Peyer's patch (tissue), 4 donors: ENCODE results near the gene NRG3. TPM values are rescaled to one million over a fixed set of nuclear protein-coding genes. Genes with fewer than 3 reads are reported as not detected.

Experiments
- DNase-seq, 3 donors: peaks; one replicate each; pipeline ENCODE4 v3.0.0-alpha.2; 2017 to 2019
- H3K27ac ChIP-seq, 4 donors: fragments of 200-600 bp; sonication (generic); one replicate each; pipeline ENCODE4 v1.5.1; 2016 to 2019
- H3K27me3 ChIP-seq, 2 donors: fragments of 200-600 bp; sonication (generic); one replicate each; pipeline ENCODE4 v1.5.1; 2019
- H3K36me3 ChIP-seq, 3 donors: fragments of 200-600 bp; sonication (generic); one replicate each; pipeline ENCODE4 v1.5.1; 2016 to 2019
- H3K4me1 ChIP-seq, 4 donors: fragments of 200-600 bp; sonication (generic); one replicate each; pipeline ENCODE4 v1.5.1; 2016 to 2019
- H3K4me3 ChIP-seq, 4 donors: fragments of 200-600 bp; sonication (generic); 1 replicate in 3 of 4; 2 replicates in 1 of 4; pipeline ENCODE4 v1.5.1; 2016 to 2019; ENCODE audit warnings: mild to moderate bottlenecking in 1 of 4
- H3K9me3 ChIP-seq, 4 donors: fragments of 200-600 bp; sonication (generic); one replicate each; pipeline ENCODE4 v1.5.1; 2016 to 2019; ENCODE audit warnings: mild to moderate bottlenecking in 1 of 4
- POLR2A ChIP-seq, 2 donors: fragments of 450-650 bp; IDR thresholded peaks; one replicate each; pipeline ENCODE4 v1.5.1; 2017; ENCODE audit warnings: antibody characterized with exemption in 2 of 2, mild to moderate bottlenecking in 2 of 2, moderate library complexity in 2 of 2
- total RNA-seq, 4 donors: library from RNA; depleted of rRNA; stranded (reverse); fragments of >200 nt; gene quantifications; one replicate each; pipeline ENCODE4 v1.1.0, GENCODE V29; 2016
- TF ChIP-seq, protein P1 (sequence below), 6 experiments: fragments of 450-650 bp in 4 of 6; fragments of 200-600 bp in 2 of 6; sonication (generic) in 1 of 6; IDR thresholded peaks; one replicate each; pipeline ENCODE4 v1.5.1; 2017 to 2019; ENCODE audit warnings: antibody characterized with exemption in 6 of 6, mild to moderate bottlenecking in 3 of 6, moderate library complexity in 1 of 6

NRG3 gene
- total RNA-seq, 4 donors from 2014 or later: not detected

DNA sequence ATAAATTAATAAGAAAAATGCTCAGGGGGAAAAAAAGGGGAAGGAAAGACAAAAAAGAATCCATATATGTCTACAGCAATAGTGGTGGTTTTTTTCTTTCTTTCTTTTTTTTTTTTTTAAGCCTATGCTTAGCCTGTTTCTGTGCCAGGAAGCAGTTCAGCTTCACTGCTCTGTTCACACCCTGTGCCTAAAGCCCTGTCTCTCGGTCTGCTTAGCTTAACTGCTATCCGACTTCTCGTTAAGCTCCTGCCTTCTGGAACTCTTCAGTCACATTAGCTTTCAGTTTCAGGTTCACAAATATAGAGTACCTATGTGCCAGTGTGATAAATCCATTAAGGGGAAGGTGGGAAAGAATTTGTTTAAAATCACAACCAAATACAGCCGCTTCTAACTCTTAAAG is 26.5 kb upstream of the NRG3 start:
- H3K27ac ChIP-seq: no peak overlapping the region
- no peak for TF ChIP-seq POLR2A (IDR thresholded peaks at IDR 0.05)
- TF ChIP-seq, protein P1, sequence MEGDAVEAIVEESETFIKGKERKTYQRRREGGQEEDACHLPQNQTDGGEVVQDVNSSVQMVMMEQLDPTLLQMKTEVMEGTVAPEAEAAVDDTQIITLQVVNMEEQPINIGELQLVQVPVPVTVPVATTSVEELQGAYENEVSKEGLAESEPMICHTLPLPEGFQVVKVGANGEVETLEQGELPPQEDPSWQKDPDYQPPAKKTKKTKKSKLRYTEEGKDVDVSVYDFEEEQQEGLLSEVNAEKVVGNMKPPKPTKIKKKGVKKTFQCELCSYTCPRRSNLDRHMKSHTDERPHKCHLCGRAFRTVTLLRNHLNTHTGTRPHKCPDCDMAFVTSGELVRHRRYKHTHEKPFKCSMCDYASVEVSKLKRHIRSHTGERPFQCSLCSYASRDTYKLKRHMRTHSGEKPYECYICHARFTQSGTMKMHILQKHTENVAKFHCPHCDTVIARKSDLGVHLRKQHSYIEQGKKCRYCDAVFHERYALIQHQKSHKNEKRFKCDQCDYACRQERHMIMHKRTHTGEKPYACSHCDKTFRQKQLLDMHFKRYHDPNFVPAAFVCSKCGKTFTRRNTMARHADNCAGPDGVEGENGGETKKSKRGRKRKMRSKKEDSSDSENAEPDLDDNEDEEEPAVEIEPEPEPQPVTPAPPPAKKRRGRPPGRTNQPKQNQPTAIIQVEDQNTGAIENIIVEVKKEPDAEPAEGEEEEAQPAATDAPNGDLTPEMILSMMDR (IDR thresholded peaks at IDR 0.05): no peak
- no peaks in the 10 kb centered on the region for H3K4me1 ChIP-seq
- no peaks in the 10 kb centered on the region for H3K27me3 ChIP-seq
- H3K9me3 ChIP-seq: no peaks in the 10 kb centered on the region
- H3K36me3 ChIP-seq: no peaks in the 10 kb centered on the region
- no peak for DNase-seq
- H3K4me3 ChIP-seq: no peak overlapping the region

DNA sequence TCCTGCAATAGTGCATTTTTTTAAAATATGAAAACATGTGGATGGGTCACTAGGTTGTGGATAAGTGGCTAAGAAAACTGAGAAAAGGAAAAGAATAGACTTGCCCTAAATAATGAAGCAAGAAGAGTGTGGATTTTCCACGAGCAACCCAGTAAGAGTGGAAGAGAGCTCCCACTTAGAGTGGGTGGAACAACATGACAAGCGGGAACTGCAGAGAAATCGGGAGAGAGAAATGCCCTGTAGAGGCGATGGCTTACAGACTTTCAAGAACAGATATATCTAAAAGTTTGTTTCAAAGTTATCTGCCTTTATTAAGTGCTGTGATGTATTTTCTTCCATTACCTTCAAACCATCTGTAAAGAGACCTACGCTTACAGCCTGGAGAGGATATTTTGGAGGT is 26.1 kb upstream of the NRG3 start:
- TF ChIP-seq, protein P1 (IDR thresholded peaks at IDR 0.05): no peak
- no peak for TF ChIP-seq POLR2A (IDR thresholded peaks at IDR 0.05)
- H3K27me3 ChIP-seq: no peaks in the 10 kb centered on the region
- no peak overlapping the region for H3K27ac ChIP-seq
- no peaks in the 10 kb centered on the region for H3K4me1 ChIP-seq
- no peaks in the 10 kb centered on the region for H3K36me3 ChIP-seq
- no peak overlapping the region for H3K4me3 ChIP-seq
- no peaks in the 10 kb centered on the region for H3K9me3 ChIP-seq
- no peak for DNase-seq

DNA sequence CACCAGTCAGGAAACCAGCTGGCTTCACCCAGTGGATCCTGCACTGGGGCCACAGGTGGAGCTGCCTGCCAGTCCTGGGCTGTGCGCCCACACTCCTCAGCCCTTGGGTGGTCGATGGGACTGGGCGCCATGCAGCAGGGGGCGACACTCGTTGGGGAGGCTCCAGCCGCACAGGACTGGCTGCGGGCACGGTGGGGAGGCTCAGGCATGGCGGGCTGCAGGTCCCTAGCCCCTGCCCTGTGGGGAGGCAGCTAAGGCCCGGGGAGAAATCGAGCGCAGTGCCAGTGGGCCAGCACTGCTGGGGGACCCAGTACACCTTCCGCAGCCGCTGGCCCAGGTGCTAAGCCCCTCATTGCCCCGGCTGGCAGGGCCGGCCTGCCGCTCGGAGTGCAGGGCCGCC is 12.4 kb upstream of the NRG3 start:
- no peak for TF ChIP-seq POLR2A (IDR thresholded peaks at IDR 0.05)
- TF ChIP-seq, protein P1 (IDR thresholded peaks at IDR 0.05): no peak
- H3K4me3 ChIP-seq: no peak overlapping the region
- no peak for DNase-seq
- no peaks in the 10 kb centered on the region for H3K36me3 ChIP-seq
- no peaks in the 10 kb centered on the region for H3K9me3 ChIP-seq
- H3K27me3 ChIP-seq: no peaks in the 10 kb centered on the region
- no peak overlapping the region for H3K27ac ChIP-seq
- no peaks in the 10 kb centered on the region for H3K4me1 ChIP-seq

DNA sequence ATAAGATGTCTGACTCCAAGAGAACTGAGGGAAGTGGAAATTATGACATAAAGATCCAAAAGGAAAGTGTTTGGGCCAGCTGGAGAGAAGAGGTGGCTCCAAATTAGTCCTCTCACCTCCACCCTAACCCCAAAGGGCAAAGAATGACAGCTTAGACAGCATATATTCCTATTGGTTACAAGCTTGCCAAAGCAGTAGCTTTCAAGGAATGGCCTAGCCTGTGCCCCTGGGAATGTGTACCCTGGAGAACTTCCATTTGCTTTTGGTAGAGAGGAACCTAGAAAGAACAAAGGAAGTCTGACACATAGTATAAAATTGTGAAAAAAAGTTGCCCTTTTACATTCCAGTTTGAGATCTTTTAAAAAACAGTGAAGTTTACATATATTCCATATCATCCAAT is 11.2 kb upstream of the NRG3 start:
- Histone ChIP-seq H3K4me3 (no peak overlapping the region), H3K27ac (no peak overlapping the region), H3K27me3 (no peaks in the 10 kb centered on the region), H3K4me1 (no peaks in the 10 kb centered on the region), H3K36me3 (no peaks in the 10 kb centered on the region), H3K9me3 (no peaks in the 10 kb centered on the region)
- no peak for TF ChIP-seq POLR2A (IDR thresholded peaks at IDR 0.05)
- TF ChIP-seq, protein P1 (IDR thresholded peaks at IDR 0.05): no peak
- DNase-seq: no peak

DNA sequence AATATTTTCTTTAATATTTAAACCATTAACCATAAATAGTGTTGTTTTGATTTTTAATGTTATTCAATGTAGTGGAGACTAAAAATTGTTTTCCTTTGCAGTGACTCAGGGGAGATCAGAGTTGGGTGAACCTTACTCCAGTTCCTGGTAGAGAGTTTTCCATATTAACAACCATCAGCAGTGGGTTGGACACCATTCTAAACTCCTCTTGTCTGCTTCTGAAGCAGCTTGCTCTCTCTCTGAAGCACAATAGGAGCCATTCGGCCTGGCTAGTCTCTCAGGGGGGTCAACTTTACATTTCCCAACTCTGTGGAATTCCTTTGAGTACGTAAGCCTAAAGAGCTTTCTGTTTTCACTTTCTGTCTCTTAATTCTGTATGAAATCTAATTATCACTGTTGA is 9.4 kb upstream of the NRG3 start:
- no peak for DNase-seq
- Histone ChIP-seq H3K4me3 (no peak overlapping the region), H3K36me3 (no peaks in the 10 kb centered on the region), H3K27me3 (no peaks in the 10 kb centered on the region), H3K27ac (no peak overlapping the region), H3K9me3 (no peaks in the 10 kb centered on the region), H3K4me1 (no peaks in the 10 kb centered on the region)
- TF ChIP-seq POLR2A (IDR thresholded peaks at IDR 0.05): no peak
- TF ChIP-seq, protein P1 (IDR thresholded peaks at IDR 0.05): no peak

DNA sequence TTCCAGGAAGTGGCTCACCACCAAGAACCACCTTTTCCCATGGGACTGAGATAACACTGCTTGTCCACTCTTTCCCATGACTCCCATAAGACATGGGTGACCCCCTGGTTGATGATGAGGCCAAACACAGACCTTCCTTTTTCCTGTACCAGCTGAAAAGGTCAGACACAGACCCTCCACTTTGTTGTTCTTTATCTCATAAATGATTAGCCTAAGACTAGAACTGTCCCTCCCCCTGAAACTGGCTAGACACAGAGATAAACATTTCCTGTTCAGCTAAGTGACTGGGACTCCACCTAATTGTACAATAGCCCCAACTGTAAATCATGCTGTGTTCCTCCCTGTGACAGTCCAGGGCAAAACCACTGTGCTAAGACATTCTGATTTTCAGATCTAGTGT is 8.2 kb upstream of the NRG3 start:
- Histone ChIP-seq H3K27me3 (no peaks in the 10 kb centered on the region), H3K4me1 (no peaks in the 10 kb centered on the region), H3K4me3 (no peak overlapping the region), H3K27ac (no peak overlapping the region), H3K36me3 (no peaks in the 10 kb centered on the region), H3K9me3 (no peaks in the 10 kb centered on the region)
- TF ChIP-seq, protein P1 (IDR thresholded peaks at IDR 0.05): no peak
- TF ChIP-seq POLR2A (IDR thresholded peaks at IDR 0.05): no peak
- no peak for DNase-seq
